ENCODE results near the gene ADCY1.

Gene ADCY1

DNA sequence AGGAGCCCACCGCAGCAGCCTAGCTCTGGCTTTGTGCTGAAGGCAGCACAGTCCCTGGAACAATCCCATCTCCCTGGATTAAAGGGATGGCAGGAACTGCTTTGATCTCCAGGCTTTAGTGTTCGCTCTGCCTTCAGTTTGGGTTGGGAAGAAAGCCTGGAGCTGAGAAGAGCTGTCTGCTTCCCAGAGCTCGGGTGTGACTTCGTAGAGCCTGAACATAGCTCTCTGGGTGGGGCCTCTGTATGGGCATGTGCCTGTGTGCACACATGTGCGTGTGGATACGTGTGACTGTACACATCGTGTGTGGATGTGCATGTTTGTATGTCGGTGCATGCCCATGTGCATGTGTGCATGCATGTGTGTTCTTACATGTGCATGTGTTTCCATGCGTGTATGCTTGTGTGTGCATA, 8.7 kb downstream of the ADCY1 start:
- in situ Hi-C loops (cut with HindIII; ENCODE audit: low pct_ligation_motif_present, low sequenced_read_pairs), result no loop called here
- H3K4me3 ChIP-seq (ENCODE audit: low read depth, low read length), result no peak overlapping the region
- no peak overlapping the region for H3K27ac ChIP-seq
- peaks cover 2% of the 10 kb centered on the region for H3K27me3 ChIP-seq (replicated peaks)
- no peak for DNase-seq
- H3K36me3 ChIP-seq (replicated peaks), result no peaks in the 10 kb centered on the region
- TF ChIP-seq, protein P1, sequence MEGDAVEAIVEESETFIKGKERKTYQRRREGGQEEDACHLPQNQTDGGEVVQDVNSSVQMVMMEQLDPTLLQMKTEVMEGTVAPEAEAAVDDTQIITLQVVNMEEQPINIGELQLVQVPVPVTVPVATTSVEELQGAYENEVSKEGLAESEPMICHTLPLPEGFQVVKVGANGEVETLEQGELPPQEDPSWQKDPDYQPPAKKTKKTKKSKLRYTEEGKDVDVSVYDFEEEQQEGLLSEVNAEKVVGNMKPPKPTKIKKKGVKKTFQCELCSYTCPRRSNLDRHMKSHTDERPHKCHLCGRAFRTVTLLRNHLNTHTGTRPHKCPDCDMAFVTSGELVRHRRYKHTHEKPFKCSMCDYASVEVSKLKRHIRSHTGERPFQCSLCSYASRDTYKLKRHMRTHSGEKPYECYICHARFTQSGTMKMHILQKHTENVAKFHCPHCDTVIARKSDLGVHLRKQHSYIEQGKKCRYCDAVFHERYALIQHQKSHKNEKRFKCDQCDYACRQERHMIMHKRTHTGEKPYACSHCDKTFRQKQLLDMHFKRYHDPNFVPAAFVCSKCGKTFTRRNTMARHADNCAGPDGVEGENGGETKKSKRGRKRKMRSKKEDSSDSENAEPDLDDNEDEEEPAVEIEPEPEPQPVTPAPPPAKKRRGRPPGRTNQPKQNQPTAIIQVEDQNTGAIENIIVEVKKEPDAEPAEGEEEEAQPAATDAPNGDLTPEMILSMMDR (IDR thresholded peaks at IDR 0.05; ENCODE audit: low read depth, low read length, missing control alignments), result no peak

DNA sequence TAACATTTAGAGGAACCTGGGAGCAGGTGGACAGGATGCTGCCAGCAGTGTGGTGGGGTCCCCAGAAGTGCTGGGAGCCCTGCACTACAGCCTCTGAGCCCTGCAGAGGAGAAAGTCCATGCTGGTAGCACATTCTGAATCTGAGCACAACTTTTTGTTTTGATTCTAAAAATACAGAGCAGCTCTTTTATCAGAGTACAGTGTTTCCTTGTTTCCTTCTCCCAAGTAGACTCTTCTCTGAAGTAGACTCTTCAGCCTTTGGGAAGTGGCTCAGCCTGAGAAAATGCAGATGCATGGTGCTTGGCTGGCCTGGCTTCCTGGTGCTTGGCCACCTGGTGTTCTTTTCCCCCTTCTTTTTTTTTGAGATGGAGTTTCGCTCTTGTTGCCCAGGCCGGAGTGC, 9.1 kb downstream of the ADCY1 start:
- Histone ChIP-seq H3K36me3 (replicated peaks) (no peaks in the 10 kb centered on the region), H3K27me3 (replicated peaks) (no peaks in the 10 kb centered on the region), H3K4me3 (ENCODE audit: low read depth, low read length) (no peak overlapping the region), H3K27ac (no peak overlapping the region)
- DNase-seq, result no peak
- TF ChIP-seq, protein P1 (IDR thresholded peaks at IDR 0.05; ENCODE audit: low read depth, low read length, missing control alignments), result no peak
- in situ Hi-C loops (cut with HindIII; ENCODE audit: low pct_ligation_motif_present, low sequenced_read_pairs), result no loop called here

DNA sequence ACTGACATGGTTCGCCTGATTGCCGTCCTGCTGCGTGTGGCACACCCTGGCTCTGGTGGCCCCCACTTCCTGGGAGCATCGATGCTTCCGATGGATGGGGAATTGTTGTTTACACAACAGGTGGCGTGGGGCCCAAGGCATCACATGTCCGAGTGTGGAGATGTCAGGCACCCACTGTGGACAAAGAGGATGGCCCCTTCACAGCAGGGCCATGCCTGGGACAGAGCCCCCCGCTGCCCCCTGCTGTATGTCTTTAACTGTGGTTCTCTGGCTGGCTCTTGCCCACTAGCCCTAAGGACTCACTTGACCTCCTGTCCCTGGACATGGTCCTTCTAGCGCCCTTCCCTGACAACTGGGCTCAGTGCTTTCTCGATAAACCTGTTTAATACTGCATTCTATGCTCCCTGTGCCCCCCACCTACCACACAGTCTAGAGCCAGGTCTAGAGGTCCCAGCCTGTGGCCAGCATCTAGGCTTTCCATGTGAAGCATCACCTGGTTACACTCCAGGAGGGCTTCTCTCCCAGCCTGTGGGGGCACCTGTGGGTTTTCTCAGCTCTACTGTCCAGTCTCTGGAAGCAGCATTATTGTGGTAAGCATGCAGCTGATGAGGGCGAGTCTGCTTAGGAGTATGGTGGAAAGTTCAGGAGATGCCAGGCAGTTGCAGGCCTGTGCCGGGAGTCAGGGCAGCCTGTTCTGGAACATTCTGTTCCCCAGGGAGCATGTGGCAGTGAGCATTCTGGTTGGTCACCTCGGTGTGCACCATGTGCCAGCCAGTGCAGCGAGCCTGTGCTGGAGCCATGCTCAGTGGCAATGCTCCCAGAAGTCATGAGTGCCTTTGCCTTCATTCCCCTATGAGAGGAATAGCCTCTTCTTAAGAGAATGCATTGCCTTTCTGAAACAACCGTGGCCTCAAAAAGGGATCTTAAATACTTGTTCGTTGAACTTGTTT, 10.4 kb downstream of the ADCY1 start:
- in situ Hi-C loops (cut with HindIII; ENCODE audit: low pct_ligation_motif_present, low sequenced_read_pairs), result no loop called here
- TF ChIP-seq, protein P1 (IDR thresholded peaks at IDR 0.05; ENCODE audit: low read depth, low read length, missing control alignments), result peak; percentile 5
- no peak overlapping the region for H3K4me3 ChIP-seq (ENCODE audit: low read depth, low read length)
- no peak for DNase-seq
- no peak overlapping the region for H3K27ac ChIP-seq
- H3K36me3 ChIP-seq (replicated peaks), result no peaks in the 10 kb centered on the region
- no peaks in the 10 kb centered on the region for H3K27me3 ChIP-seq (replicated peaks)

DNA sequence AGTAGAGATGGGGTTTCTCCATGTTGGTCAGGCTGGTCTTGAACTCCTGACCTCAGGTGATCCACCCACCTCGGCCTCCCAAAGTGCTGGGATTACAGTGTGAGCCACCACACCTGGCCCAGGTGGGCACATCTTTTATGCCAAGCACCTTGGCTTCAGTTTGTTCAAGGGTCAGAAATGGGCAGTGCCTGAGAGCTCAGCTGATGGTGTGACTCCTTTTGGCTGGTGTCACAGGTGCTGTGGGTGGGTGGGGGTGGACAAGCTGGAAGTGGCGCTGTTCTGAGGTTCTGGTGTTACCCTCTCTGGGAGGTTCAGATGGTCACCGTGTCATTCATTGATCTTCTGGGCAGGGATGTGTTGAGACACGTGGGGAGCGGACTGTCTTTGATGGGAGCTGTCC, 11.5 kb downstream of the ADCY1 start:
- in situ Hi-C loops (cut with HindIII; ENCODE audit: low pct_ligation_motif_present, low sequenced_read_pairs), result no loop called here
- DNase-seq, result no peak
- no peaks in the 10 kb centered on the region for H3K36me3 ChIP-seq (replicated peaks)
- no peak overlapping the region for H3K4me3 ChIP-seq (ENCODE audit: low read depth, low read length)
- TF ChIP-seq, protein P1 (IDR thresholded peaks at IDR 0.05; ENCODE audit: low read depth, low read length, missing control alignments), result no peak
- no peaks in the 10 kb centered on the region for H3K27me3 ChIP-seq (replicated peaks)
- H3K27ac ChIP-seq, result no peak overlapping the region

DNA sequence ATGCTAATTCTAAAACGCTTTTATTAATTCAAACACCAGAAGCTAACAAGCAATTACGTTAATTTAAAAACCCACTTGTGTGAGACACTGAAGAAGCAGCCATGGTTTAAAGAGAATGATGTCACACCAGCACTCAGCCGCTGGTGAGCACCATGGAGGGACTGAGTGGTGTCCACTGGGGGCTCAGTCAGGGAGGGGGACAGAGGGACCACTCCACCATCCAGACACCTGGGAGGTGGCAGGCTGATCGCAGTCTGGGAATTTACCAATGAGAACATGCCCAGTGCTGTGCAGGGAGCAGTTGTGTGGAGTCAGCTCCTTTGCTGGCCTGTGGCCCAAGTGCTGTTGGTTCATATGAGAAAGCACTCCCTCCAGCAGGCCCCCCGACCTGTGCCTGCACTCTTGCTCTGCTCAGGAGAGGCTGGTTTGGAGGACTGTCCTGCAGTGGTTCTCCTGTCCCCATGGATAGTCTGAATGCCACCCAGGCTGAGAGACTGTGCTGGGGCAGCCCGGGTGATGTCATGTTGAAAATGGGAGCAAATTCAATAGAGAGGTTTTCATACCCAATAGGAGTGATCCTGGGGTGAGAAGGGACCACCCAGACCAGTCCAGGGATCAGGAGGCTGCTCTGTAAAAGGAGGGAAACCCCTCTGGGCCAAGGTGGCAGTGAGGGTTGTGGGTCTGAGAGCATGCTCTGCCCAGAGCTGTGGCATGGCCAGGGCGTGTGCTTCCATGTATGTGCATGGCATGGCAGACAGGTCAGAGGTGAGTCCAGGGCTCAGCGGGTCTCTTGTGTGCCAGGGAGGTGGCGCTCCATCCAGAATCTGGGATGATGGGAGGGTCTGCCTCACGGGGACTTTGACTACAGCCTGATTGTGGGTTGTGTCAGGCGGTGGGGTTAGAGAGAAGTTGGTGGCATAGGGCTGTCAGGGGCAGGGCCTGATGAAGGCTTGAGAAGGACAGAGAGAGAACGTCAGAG, 12.7 kb downstream of the ADCY1 start:
- TF ChIP-seq, protein P1 (IDR thresholded peaks at IDR 0.05; ENCODE audit: low read depth, low read length, missing control alignments), result no peak
- in situ Hi-C loops (cut with HindIII; ENCODE audit: low pct_ligation_motif_present, low sequenced_read_pairs), result no loop called here
- H3K27me3 ChIP-seq (replicated peaks), result no peaks in the 10 kb centered on the region
- no peak for DNase-seq
- H3K27ac ChIP-seq, result no peak overlapping the region
- no peaks in the 10 kb centered on the region for H3K36me3 ChIP-seq (replicated peaks)
- H3K4me3 ChIP-seq (ENCODE audit: low read depth, low read length), result no peak overlapping the region
